Activated naive CD4-positive, alpha-beta T cell treated with anti-CD3 and anti-CD28 coated beads, Interleukin-2, amount 10 ng/mL, durations not matched to agents 7 days and 5 days (primary cell): ENCODE data around the gene IFNG-AS1.

Source experiments
- CTCF ChIA-PET: fragments of 350-600 bp; sonication (Branson Sonifier 250); formaldehyde crosslinking; loops from one replicate; lab custom pipeline; 2021; ENCODE audit warnings: antibody characterized with exemption; lab: Charles Lee
- DNase-seq: peaks from one replicate; pipeline ENCODE4 v3.0.0-alpha.2; 2020
- H3K27ac Mint-ChIP-seq: one replicate; pipeline ENCODE4 v1.8.0; 2021; ENCODE audit warnings: mild to moderate bottlenecking, moderate library complexity, mixed read lengths
- H3K27me3 Mint-ChIP-seq: one replicate; pipeline ENCODE4 v1.8.0; 2021; ENCODE audit warnings: mild to moderate bottlenecking, mixed read lengths
- H3K36me3 Mint-ChIP-seq: one replicate; pipeline ENCODE4 v1.8.0; 2021; ENCODE audit warnings: mixed read lengths
- H3K4me1 Mint-ChIP-seq: one replicate; pipeline ENCODE4 v1.8.0; 2021; ENCODE audit warnings: mixed read lengths
- H3K4me3 Mint-ChIP-seq: one replicate; pipeline ENCODE4 v1.8.0; 2021; ENCODE audit warnings: mild to moderate bottlenecking, moderate library complexity, mixed read lengths
- H3K9me3 Mint-ChIP-seq: one replicate; pipeline ENCODE4 v1.8.0; 2021; ENCODE audit warnings: mixed read lengths

Gene IFNG-AS1

DNA sequence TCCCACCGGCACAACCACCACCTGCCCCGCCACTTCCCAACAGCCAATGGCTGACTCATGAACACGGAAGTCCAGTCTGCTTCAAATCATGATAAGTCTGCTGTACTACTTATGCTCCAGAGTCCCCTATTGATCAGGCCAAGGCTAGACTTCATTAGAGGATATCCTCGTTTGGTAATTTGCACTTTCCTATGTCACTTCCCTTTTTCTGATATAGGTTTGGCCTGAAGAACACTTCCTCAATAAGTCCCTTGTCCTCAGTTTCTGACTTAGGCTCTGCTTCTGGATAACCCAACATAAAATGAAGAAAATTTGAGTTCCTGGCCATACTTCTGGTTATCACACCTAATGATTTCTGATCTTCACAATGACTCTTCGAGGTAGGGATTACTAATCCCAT lies 45.3 kb downstream of the IFNG-AS1 start:
- Mint-ChIP-seq H3K9me3 (peaks cover 4% of the 10 kb centered on the region), H3K27ac (no peak overlapping the region), H3K36me3 (peaks cover 4% of the 10 kb centered on the region), H3K4me3 (no peak overlapping the region), H3K27me3 (no peaks in the 10 kb centered on the region), H3K4me1 (peaks cover 35% of the 10 kb centered on the region)
- no peak for DNase-seq
- CTCF ChIA-PET: interaction anchor here (1.0 kb wide), 1 partner anchor 18 kb away, joined by 3 read pairs; no protein-coding TSS in a partner anchor

GRCh38 chr12:68036642-68037041 lies 47.4 kb downstream of the IFNG-AS1 start:
- no peak for DNase-seq
- H3K36me3 Mint-ChIP-seq: no peaks in the 10 kb centered on the region
- H3K27me3 Mint-ChIP-seq: no peaks in the 10 kb centered on the region
- H3K4me1 Mint-ChIP-seq: peaks cover 38% of the 10 kb centered on the region
- CTCF ChIA-PET: interaction anchor here (0.9 to 8.1 kb wide), 4 partner anchors 35 to 281 kb away, joined by 3 to 157 read pairs (median 3); partner anchors contain the start of gene IFNG
- H3K4me3 Mint-ChIP-seq: no peak overlapping the region
- no peak overlapping the region for H3K27ac Mint-ChIP-seq
- no peaks in the 10 kb centered on the region for H3K9me3 Mint-ChIP-seq

DNA sequence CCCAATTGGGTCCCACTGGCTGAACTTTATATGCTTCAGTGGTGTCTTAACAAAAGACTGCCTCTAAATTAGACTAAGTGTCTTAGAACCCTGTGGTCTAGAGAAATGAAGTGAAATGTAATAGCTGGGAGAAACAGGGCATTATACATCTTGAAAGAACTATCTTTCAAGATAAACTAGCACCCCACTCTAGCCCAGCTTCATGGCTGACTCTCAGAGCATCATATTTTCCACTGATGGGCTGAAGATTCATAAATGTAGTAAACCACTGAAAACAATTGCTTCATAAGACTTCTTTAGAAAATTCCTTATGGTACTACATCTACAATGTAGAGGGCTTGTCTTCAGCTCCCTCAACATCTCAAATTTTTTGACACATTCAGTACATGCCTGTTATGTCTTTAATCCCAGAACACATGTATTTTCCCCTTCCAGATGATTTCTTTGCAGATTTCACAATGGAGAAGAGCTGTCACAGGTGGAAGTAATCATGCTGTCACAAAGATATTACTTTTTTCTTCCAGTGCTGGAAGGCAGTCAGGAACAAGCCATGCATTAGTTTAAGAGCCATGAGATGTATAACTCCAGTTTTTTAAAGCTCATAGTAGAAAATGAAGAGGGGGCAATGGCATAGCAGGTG lies 48.5 kb downstream of the IFNG-AS1 start:
- no peaks in the 10 kb centered on the region for H3K36me3 Mint-ChIP-seq
- H3K27ac Mint-ChIP-seq: no peak overlapping the region
- no peak for DNase-seq
- peaks cover 35% of the 10 kb centered on the region for H3K4me1 Mint-ChIP-seq
- CTCF ChIA-PET: interaction anchor here (0.5 to 8.1 kb wide), 8 partner anchors 37 to 683 kb away, joined by 3 to 157 read pairs (median 3); partner anchors contain the start of gene IFNG
- no peak overlapping the region for H3K4me3 Mint-ChIP-seq
- no peaks in the 10 kb centered on the region for H3K9me3 Mint-ChIP-seq
- no peaks in the 10 kb centered on the region for H3K27me3 Mint-ChIP-seq

GRCh38 chr12:68038650-68039049 lies 49.4 kb downstream of the IFNG-AS1 start:
- DNase-seq: no peak
- Mint-ChIP-seq H3K9me3 (no peaks in the 10 kb centered on the region), H3K4me1 (peaks cover 29% of the 10 kb centered on the region), H3K36me3 (no peaks in the 10 kb centered on the region), H3K4me3 (no peak overlapping the region), H3K27ac (no peak overlapping the region), H3K27me3 (no peaks in the 10 kb centered on the region)
- CTCF ChIA-PET: interaction anchor here (4.0 to 8.1 kb wide), 3 partner anchors 118 to 278 kb away, joined by 22 to 157 read pairs (median 52); partner anchors contain the start of gene IFNG

GRCh38 chr12:68040450-68041075 lies 51.3 kb downstream of the IFNG-AS1 start:
- H3K4me3 Mint-ChIP-seq: no peak overlapping the region

GRCh38 chr12:68042212-68042699 lies 53.0 kb downstream of the IFNG-AS1 start:
- CTCF ChIA-PET: interaction anchor here (1.1 to 8.1 kb wide), 6 partner anchors 77 to 274 kb away, joined by 3 to 157 read pairs (median 20); partner anchors contain the start of gene IFNG
- Mint-ChIP-seq H3K27me3 (no peaks in the 10 kb centered on the region), H3K4me3 (no peak overlapping the region), H3K27ac (no peak overlapping the region), H3K4me1 (peaks cover 17% of the 10 kb centered on the region), H3K9me3 (no peaks in the 10 kb centered on the region), H3K36me3 (peaks cover 1% of the 10 kb centered on the region)
- no peak for DNase-seq

More at GRCh38 chr12:68040450-68041075, 51.3 kb downstream of the IFNG-AS1 start:
- CTCF ChIA-PET: interaction anchor here (0.6 to 8.1 kb wide), 60 partner anchors 9 to 684 kb away, joined by 3 to 157 read pairs (median 4); partner anchors contain the start of genes IFNG, IFNG-AS1 and NUP107
- Mint-ChIP-seq H3K9me3 (no peaks in the 10 kb centered on the region), H3K36me3 (no peaks in the 10 kb centered on the region), H3K27ac (no peak overlapping the region), H3K4me1 (peaks cover 21% of the 10 kb centered on the region), H3K27me3 (no peaks in the 10 kb centered on the region)
- DNase-seq: peak; percentile 74

DNA sequence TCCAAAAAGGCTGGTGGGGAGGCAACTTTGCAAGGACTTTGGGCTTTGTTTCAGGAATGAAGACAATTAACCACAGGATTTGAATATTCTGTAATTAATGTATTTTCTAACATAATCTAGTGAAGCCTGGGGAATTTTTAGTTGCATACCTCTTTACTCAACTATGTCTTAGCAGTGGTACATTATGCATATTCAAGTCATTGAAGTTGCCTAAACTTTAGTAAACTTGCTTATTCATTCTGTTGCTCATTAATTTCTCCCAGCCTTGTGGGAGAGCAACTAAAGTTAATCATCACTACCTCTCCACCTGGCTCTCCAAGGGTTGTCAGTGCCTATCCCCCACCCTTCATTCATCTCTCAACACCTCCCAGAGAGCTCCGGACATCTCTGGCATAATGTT lies 54.2 kb downstream of the IFNG-AS1 start:
- DNase-seq: no peak
- no peaks in the 10 kb centered on the region for H3K27me3 Mint-ChIP-seq
- H3K27ac Mint-ChIP-seq: no peak overlapping the region
- no peaks in the 10 kb centered on the region for H3K9me3 Mint-ChIP-seq
- CTCF ChIA-PET: interaction anchor here (0.9 to 3.7 kb wide), 2 partner anchors 76 to 115 kb away, joined by 4 to 17 read pairs; no protein-coding TSS in a partner anchor
- H3K4me3 Mint-ChIP-seq: no peak overlapping the region
- H3K4me1 Mint-ChIP-seq: peaks cover 17% of the 10 kb centered on the region
- peaks cover 1% of the 10 kb centered on the region for H3K36me3 Mint-ChIP-seq

- H3K4me1 Mint-ChIP-seq: no peaks in the 10 kb centered on the region
- peaks cover 1% of the 10 kb centered on the region for H3K36me3 Mint-ChIP-seq
- no peak overlapping the region for H3K4me3 Mint-ChIP-seq
- no peaks in the 10 kb centered on the region for H3K27me3 Mint-ChIP-seq
- CTCF ChIA-PET: interaction anchor here (1.0 to 1.6 kb wide), 3 partner anchors 8 to 110 kb away, joined by 3 to 10 read pairs (median 5); partner anchors contain the start of gene IFNG
- no peaks in the 10 kb centered on the region for H3K9me3 Mint-ChIP-seq
- DNase-seq: no peak
- no peak overlapping the region for H3K27ac Mint-ChIP-seq
Measured at GRCh38 chr12:68048648-68049297, 59.5 kb downstream of the IFNG-AS1 start.

- Mint-ChIP-seq H3K27me3 (no peaks in the 10 kb centered on the region), H3K4me3 (no peak overlapping the region), H3K27ac (no peak overlapping the region), H3K36me3 (peaks cover 1% of the 10 kb centered on the region), H3K4me1 (no peaks in the 10 kb centered on the region), H3K9me3 (peaks cover 17% of the 10 kb centered on the region)
- no peak for DNase-seq
- CTCF ChIA-PET: no interaction called here
Measured at GRCh38 chr12:68056300-68056699, 67.1 kb downstream of the IFNG-AS1 start.

DNA sequence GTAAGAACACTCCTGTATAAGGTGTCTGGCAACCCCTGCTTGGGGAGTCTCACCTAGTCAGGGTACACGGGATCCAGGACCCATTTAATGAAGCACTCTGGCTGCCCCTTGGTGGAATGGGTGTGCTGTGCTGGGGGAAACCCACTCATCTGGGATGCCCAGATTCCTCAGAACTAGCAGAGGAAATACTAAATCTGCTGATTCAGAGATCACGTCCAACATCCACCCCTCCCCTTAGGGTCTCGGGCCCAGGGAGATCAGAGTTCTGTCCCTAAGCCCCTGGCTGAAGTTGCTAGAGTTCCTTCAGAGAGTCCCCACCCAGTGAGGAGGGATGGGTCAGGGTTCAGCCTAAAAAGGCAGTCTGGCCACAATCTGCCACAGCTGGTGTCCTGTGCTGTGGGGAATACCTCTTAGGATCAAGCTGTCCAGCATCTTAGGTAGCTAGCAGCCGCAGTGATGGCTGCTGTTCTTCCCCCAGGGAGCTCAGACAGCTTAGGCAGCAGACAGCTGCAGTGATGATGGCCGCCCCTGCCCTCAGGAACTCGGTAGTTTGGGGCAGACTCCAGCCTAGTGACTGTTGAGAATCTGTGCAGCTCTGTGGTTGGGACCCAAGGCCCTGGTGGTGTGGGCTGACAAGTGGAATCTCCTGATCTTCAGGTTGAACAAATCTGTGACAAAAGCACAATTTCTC lies 74.8 kb downstream of the IFNG-AS1 start:
- CTCF ChIA-PET: no interaction called here
- Mint-ChIP-seq H3K9me3 (peaks cover 30% of the 10 kb centered on the region), H3K36me3 (peaks cover 10% of the 10 kb centered on the region), H3K27ac (no peak overlapping the region), H3K27me3 (no peaks in the 10 kb centered on the region), H3K4me3 (no peak overlapping the region), H3K4me1 (no peaks in the 10 kb centered on the region)
- no peak for DNase-seq

DNA sequence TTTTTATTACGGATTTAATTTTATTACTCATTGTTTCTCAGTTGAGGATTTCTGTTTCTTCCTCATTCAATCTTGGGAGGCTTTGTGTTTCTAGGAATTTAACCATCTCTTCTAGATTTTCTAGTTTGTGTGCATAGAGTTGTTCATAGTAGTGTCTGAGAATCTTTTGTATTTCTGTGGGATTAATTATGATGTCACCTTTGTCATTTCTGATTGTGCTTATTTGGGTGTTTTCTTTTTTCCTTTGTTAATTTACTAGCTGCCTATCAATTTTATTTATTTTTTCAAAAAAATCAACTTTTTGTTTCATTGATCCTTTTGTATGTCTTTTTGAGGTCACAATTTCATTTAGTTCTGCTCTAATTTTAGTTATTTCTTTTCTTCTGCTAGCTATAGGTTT lies 75.9 kb downstream of the IFNG-AS1 start:
- Mint-ChIP-seq H3K36me3 (peaks cover 10% of the 10 kb centered on the region), H3K27me3 (no peaks in the 10 kb centered on the region), H3K4me3 (no peak overlapping the region), H3K4me1 (no peaks in the 10 kb centered on the region), H3K27ac (no peak overlapping the region), H3K9me3 (peaks cover 26% of the 10 kb centered on the region)
- no peak for DNase-seq
- CTCF ChIA-PET: no interaction called here

GRCh38 chr12:68065687-68066086 lies 76.4 kb downstream of the IFNG-AS1 start:
- Mint-ChIP-seq H3K27me3 (no peaks in the 10 kb centered on the region), H3K9me3 (peaks cover 26% of the 10 kb centered on the region), H3K4me3 (no peak overlapping the region), H3K27ac (no peak overlapping the region), H3K4me1 (no peaks in the 10 kb centered on the region), H3K36me3 (peaks cover 10% of the 10 kb centered on the region)
- CTCF ChIA-PET: no interaction called here
- no peak for DNase-seq

DNA sequence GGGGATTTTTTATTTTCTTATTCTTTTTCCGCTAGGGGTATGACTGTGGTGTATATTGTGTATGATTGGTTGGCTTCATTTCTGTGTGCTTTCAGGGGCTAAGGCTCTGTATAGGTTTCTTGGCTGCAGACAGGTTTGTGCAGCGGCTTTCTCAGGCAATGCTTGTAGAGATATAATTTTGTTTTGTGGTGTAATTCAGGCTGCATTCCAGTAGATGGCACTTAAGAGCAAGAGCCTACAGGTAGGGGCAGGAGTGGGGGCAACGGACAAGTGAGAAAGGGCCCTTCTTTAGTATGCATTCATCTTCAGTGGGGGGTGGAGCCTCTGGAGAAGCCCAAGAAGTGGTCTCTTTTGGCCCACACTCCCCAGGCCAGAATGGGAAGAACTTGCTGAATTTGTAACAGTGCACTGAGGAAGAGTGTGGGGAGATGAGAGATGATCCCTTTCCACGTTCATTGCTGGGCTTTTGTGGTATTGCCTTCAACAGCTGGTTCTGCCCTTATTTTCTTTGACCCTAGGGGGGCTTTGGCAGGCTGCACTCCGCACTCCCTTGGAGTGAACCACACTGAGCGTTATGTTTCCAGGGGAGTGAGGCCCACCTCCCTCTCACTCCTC lies 78.6 kb downstream of the IFNG-AS1 start:
- CTCF ChIA-PET: interaction anchor here (0.7 to 1.3 kb wide), 6 partner anchors 10 to 90 kb away, joined by 3 to 5 read pairs (median 3); partner anchors contain the start of gene IFNG-AS1
- no peak overlapping the region for H3K4me3 Mint-ChIP-seq
- DNase-seq: no peak
- no peaks in the 10 kb centered on the region for H3K27me3 Mint-ChIP-seq
- peaks cover 7% of the 10 kb centered on the region for H3K36me3 Mint-ChIP-seq
- H3K4me1 Mint-ChIP-seq: no peaks in the 10 kb centered on the region
- peaks cover 14% of the 10 kb centered on the region for H3K9me3 Mint-ChIP-seq
- H3K27ac Mint-ChIP-seq: no peak overlapping the region
